Measurements from ENCODE around the gene UBASH3B.

UBASH3B gene

DNA sequence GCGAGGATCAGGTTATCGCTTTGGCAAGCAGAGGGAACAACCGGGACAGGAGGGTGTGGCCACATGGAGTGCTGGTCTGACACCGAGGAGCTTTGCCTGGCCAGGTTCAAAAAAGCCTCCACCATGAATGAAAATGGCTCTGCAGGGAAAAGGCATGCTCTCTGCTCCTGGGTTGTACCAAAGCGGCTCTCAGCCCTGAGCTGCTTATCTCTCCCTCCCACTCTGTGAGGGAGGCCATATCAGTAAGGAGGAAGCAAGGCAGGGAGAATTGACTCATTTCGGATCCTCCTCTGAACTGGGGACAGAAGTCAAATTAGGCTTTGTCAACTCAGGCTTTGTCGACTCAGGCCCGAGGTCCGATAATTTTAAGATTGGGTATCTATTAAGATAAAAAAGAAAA lies 99.9 kb downstream of the UBASH3B start:
- DNase-seq (ENCODE audit: low read depth): no peak

DNA sequence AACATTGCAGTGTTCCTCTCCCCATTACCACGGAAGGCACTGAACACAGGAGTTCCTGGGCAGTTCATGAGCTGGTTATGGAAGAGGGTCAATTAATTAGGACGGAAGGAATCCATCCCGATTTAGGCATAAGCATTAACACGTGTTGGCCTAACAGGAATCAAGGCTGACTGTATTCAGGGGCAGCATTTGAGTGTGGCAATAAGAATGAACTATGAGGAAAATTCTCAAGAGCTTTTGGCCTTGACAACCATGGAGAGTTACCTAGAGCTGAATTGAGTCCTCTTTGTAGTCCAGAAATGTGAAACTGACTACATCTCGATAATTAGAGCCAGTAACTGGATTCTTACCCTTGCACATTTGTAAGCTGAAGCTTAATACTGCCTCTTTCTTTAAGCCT lies 100.4 kb downstream of the UBASH3B start:
- DNase-seq (ENCODE audit: low read depth): no peak

DNA sequence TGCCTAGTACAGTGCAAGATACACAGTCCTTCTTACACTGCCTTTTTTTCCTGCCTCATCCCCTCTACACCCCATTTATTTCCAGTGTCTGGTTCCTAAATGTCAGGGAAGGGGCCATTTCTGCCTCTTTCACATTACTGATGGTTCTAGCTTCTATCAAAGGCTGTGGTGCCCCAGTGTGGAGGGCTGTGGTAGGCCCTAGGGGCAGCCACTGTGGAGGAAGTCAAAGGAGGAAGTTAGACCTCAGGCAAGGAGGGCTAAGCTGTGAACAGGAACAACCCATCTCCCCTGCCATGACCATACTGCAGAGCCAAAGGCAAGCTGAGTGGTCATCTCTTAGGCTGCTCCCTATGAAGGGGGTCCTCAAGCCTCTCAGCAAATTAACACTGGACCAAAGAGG lies 100.9 kb downstream of the UBASH3B start:
- DNase-seq (ENCODE audit: low read depth): no peak

- no peak for DNase-seq (ENCODE audit: low read depth)
Measured at GRCh38 chr11:122757201-122757600, 101.7 kb downstream of the UBASH3B start.

DNA sequence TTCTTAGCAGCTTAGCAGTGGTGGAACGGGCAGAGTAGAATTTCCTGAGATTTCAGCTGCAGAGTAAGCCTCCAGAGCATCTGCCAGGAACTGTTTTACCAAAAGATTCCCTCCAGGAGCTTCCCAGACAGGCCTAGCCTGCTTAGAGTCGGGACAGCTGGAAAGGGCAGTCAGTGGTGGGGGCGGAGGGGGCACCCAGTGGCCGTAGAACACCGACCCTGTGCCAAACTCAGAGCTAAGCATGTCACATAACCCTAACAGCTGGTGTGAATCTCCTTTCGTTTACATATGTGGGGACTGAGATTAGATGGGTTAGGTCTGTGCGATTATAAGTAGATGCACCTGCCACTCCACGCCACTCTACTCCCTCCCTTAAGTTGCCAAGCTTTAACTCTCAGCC lies 102.8 kb downstream of the UBASH3B start:
- no peak for DNase-seq (ENCODE audit: low read depth)

- no peak for DNase-seq (ENCODE audit: low read depth)
Measured at GRCh38 chr11:122758974-122759373, 103.5 kb downstream of the UBASH3B start.

DNA sequence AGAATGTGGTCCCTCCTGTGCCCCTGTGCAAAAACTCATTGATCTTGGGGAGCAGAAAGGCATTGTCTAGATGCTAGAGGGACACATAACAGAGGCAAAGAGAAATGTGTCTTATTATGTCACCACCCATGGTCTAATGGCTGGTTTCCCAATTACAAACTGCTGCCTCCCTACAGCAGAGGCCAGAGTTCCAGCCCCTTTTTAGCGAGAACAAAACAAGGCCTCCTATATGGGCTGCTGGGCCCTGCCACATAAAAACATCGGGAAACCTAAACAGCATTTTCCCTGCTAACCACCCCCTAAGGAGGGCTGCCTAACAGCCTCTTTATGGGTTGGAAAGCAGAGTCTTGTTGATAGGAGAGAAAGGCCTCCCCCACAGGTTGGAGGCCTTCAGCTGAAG lies 107.6 kb downstream of the UBASH3B start:
- DNase-seq (ENCODE audit: low read depth): no peak

- DNase-seq (ENCODE audit: low read depth): no peak
Measured at GRCh38 chr11:122764371-122765090, 109.0 kb downstream of the UBASH3B start.

DNA sequence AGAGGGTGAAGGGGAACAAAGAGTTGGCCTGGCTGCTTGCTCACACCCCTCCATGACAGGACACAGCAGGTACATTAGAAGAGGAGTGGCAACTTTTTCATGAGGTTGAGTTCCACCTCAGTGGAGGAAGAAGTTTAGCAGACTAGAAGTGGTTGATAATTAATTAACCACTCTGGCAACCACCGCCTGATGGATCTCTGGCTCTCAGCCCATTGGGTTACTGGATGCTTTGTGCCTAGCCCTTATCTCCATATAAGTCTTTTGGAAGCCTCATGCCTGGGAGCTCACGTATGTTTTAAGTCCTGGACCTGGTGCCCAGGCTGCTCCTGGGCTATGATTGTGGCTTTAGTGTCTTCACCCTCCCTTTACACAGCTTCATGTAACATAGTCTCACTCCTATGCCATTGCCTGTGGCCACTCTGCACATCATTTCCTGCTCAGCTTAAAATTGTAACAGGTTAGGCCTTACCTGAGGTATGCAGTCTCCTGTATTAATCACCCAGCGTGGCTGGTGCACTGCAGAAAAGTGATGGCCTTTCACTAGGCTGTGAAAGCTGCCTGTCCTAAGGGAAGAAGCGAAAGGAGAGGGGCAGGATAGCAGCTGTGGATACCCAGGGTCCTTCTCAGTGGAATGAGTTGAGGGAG lies 110.1 kb downstream of the UBASH3B start:
- DNase-seq (ENCODE audit: low read depth): no peak

GRCh38 chr11:122769126-122769780 lies 113.7 kb downstream of the UBASH3B start:
- no peak for DNase-seq (ENCODE audit: low read depth)

- DNase-seq (ENCODE audit: low read depth): no peak
Measured at GRCh38 chr11:122772945-122773344, 117.4 kb downstream of the UBASH3B start.

DNA sequence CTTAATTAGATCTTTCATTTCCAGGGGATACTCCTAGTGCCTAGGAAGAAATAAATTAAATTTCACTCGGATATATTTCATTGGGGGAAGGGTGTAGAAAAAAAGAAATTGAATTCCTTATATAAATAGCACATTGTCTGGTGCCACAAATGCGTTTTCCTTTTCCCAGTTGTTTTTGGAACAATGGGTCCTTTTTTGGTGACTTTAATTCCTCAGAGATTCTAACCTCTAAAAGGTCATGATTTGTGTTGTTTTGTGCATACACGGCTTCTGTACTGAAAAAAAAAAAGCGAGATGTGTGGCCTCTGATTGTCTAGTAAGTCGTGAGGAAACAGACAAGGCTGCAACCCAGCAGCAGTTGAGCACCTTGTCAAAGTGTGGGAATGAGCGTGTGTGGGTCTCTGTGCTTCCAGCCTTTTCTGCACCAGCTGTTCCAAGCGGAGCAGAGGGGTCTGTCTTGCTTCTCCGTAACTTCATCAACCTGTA lies 118.3 kb downstream of the UBASH3B start:
- no peak for DNase-seq (ENCODE audit: low read depth)

GRCh38 chr11:122775675-122776271 lies 120.3 kb downstream of the UBASH3B start:
- DNase-seq (ENCODE audit: low read depth): no peak

DNA sequence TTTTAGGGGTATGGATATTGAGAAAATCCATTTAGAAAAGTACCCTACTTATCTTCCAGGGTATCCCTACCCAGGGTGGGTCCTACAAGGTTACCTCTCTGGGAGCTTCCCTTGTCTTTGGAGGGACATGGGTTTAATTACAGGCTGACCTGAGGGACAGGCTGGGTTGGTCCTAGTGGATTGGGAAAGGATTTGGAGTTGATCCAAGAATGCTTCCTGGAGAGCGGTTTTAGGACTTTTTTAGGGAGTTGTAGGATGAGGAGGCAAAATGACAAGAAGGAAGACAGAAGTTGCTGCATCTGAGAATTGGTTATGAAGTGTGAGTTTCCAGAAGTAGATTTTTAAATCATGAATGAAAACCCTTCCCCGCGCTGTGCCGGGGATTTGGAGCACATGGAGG lies 121.0 kb downstream of the UBASH3B start:
- no peak for DNase-seq (ENCODE audit: low read depth)

DNA sequence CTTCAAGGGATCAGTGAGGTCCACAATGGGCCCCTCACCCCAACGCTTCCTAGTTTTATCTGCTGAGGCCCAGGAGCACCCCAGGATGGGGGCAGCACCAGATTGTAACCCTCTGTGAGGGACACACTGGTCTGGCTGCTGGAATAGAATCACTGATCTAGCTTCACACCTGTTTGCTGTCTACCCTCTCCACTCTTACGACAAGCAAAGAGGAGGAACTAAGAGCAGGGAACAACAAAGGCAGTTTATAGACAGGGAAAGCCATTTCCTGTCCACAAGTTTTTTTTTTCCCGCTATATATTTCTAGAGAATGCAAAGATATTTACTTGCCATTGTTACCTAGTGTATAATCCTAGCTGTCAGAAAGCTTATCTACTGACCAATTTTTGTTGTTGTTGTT lies 121.8 kb downstream of the UBASH3B start:
- DNase-seq (ENCODE audit: low read depth): no peak

GRCh38 chr11:122778148-122778547 lies 122.6 kb downstream of the UBASH3B start:
- DNase-seq (ENCODE audit: low read depth): peak; percentile 14

DNA sequence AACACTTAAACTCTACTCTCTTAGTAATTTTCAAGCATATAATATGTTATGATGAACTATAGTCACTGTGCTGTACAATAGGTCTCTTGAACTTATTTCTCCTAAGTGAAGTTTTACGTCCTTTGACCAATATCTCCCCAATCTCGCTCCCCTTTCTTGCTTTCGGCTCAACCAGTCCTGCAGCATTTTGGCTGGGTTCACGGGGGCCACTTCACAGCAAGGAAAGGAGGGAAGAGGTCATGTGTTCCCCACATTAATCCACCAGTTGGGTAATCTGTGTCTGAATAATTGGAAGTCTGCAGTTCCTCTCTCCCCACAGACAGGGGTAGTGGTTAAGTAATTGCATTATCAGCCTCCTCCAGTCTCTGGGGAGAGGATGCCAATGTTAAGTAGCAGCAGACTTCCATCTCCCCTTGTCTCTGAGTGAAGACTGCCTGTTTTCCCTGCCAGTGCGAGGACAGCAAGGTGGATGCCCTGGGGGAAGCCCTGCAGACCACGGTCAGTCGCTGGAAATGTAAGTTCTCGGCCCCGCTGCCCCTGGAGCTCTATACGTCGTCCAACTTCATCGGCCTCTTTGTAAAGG lies 123.6 kb downstream of the UBASH3B start:
- no peak for DNase-seq (ENCODE audit: low read depth)

- no peak for DNase-seq (ENCODE audit: low read depth)
Measured at GRCh38 chr11:122780296-122780949, 124.9 kb downstream of the UBASH3B start.

GRCh38 chr11:122781378-122782195 lies 126.1 kb downstream of the UBASH3B start:
- peak; percentile 57 for DNase-seq (ENCODE audit: low read depth)

DNA sequence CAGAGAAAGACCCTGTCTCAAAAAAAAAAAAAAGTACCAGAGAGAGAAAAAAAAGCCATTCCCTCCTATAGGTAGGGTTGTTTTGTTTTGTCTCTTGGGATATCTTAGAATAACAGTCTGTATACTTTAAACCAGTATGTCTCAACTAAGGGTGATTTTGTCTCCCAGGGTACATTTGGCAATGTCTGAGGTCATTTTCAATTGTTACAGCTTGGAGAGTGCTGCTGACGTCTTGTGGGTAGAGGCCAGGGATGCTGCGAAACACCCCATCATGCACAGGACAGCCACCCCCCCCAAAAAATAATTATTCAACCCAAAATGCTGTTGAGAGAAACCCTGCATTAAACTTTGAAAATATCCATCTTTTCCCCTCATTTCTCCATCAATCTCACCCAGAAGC lies 126.7 kb downstream of the UBASH3B start:
- DNase-seq (ENCODE audit: low read depth): no peak
